GM18909 (cell line): ENCODE results near the gene MEF2C.
"Not testable (repeated sequence)": the region's sequence is repeated elsewhere in the genome, so short reads cannot be mapped to it uniquely, and the experiment has no call there.

Experiments used
- ATAC-seq: cut with Tn5 transposase; IDR thresholded peaks from one replicate; pipeline ENCODE4 v1.9.1; 2021; ENCODE audit warnings: mild to moderate bottlenecking; ENCODE audit not compliant: unreplicated experiment, poor library complexity

The MEF2C gene

GRCh38 chr5:88883059-88883835 lies at the start of gene MEF2C:
TSS of gene MEF2C (minus strand) at chr5:88883184. CDS start at chr5:88823788, 59,396 bp downstream.
- peak; percentile 41 for ATAC-seq

- no peak for ATAC-seq
Measured at GRCh38 chr5:88932541-88932940, 49.6 kb upstream of the MEF2C start.

- ATAC-seq = no peak
Measured at GRCh38 chr5:88930335-88930734, 47.4 kb upstream of the MEF2C start.

- no peak for ATAC-seq
Measured at GRCh38 chr5:88929385-88929784, 46.4 kb upstream of the MEF2C start.

GRCh38 chr5:88926774-88927173 lies 43.8 kb upstream of the MEF2C start:
- ATAC-seq = no peak

GRCh38 chr5:88925692-88926490 lies 42.9 kb upstream of the MEF2C start:
- ATAC-seq = no peak

- ATAC-seq = no peak
Measured at GRCh38 chr5:88924330-88924657, 41.3 kb upstream of the MEF2C start.

GRCh38 chr5:88923623-88924329 lies 40.8 kb upstream of the MEF2C start:
- no peak for ATAC-seq

GRCh38 chr5:88912743-88913142 lies 29.8 kb upstream of the MEF2C start:
- ATAC-seq = not testable (repeated sequence)

- ATAC-seq = not testable (repeated sequence)
Measured at GRCh38 chr5:88911059-88911572, 28.1 kb upstream of the MEF2C start.

GRCh38 chr5:88904478-88904877 lies 21.5 kb upstream of the MEF2C start:
- not testable (repeated sequence) for ATAC-seq

GRCh38 chr5:88903966-88904365 lies 21.0 kb upstream of the MEF2C start:
- ATAC-seq = not testable (repeated sequence)

- ATAC-seq = not testable (repeated sequence)
Measured at GRCh38 chr5:88901077-88901476, 18.1 kb upstream of the MEF2C start.

GRCh38 chr5:88899096-88899737 lies 16.2 kb upstream of the MEF2C start:
- ATAC-seq = no peak

GRCh38 chr5:88897748-88898147 lies 14.8 kb upstream of the MEF2C start:
- ATAC-seq = no peak

- no peak for ATAC-seq
Measured at GRCh38 chr5:88895681-88896501, 12.9 kb upstream of the MEF2C start.

- no peak for ATAC-seq
Measured at GRCh38 chr5:88892669-88893068, 9.7 kb upstream of the MEF2C start.

GRCh38 chr5:88890070-88890781 lies 7.2 kb upstream of the MEF2C start:
- ATAC-seq = no peak
